ENCODE results near the gene ANKS6. TPM values are rescaled to one million over a fixed set of nuclear protein-coding genes. Genes with fewer than 3 reads are reported as not detected.

ANKS6 gene
- total RNA-seq, 1 experiment from 2014 or later = 19.6 TPM

- Histone ChIP-seq H3K27me3 (ENCODE audit: control insufficient read depth, insufficient read depth, low read length) (peaks cover 2% of the 10 kb centered on the region; the same call in 1 of the 2 replicates), H3K4me1 (ENCODE audit: control insufficient read depth, insufficient read depth, low read length) (0 out of 2 replicates have a peak, but pooled peaks cover 3% of the 10 kb centered on the region), H3K36me3 (ENCODE audit: control insufficient read depth, insufficient read depth, low read length) (peaks cover 4% of the 10 kb centered on the region; the same call in 1 of the 2 replicates), H3K4me3 (ENCODE audit: low read depth in 2 of 2, low read length in 2 of 2) (peak overlapping the region; percentile 38 to 41), H3K27ac (ENCODE audit: low read length) (no peak overlapping the region), H3K9me3 (ENCODE audit: control insufficient read depth, insufficient read depth, low read depth, low read length) (no peaks in the 10 kb centered on the region)
- peak; percentile 77 for ATAC-seq
- no TSS peak for BruUV-seq (replicated peaks)
- in situ Hi-C loops (cut with HindIII; ENCODE audit: low pct_unique_long_range_greater_than_20kb, low sequenced_read_pairs) (no loop called here), intact Hi-C loops (cut with micrococcal nuclease; ENCODE audit: unreplicated experiment) (no loop called here)
- no peak for TF ChIP-seq REST (IDR thresholded peaks at IDR 0.05; ENCODE audit: insufficient read depth in 1 of 2, low read depth in 2 of 2, low read length in 1 of 2)
- no peak for TF ChIP-seq POLR2AphosphoS5 (IDR thresholded peaks at IDR 0.05; ENCODE audit: low read depth, low read length)
- no peak for TF ChIP-seq SIN3A (IDR thresholded peaks at IDR 0.05; ENCODE audit: borderline replicate concordance, insufficient read depth, low read depth, low read length)
- no peak for TF ChIP-seq CTCF (IDR thresholded peaks at IDR 0.05)
- no peak for TF ChIP-seq TCF7L2 (IDR thresholded peaks at IDR 0.05; ENCODE audit: low read depth, low read length)
- CTCF ChIA-PET = interaction anchor here (0.6 kb wide), 1 partner anchor 40 kb away, joined by 4 read pairs; no protein-coding TSS in a partner anchor
- no peak for DNase-seq (ENCODE audit: low read depth, low spot score)
- POLR2A ChIA-PET = no interaction called here
These were observed 11.4 kb upstream of the ANKS6 start for GRCh38 chr9:98807814-98808195.

GRCh38 chr9:98807070-98807813 lies 10.9 kb upstream of the ANKS6 start, which contains the start of gene GALNT12:
TSS of gene GALNT12 (plus strand) at chr9:98807670. CDS start at chr9:98807699, 29 bp downstream.
- BruUV-seq (replicated peaks) = no TSS peak
- DNase-seq (ENCODE audit: low read depth, low spot score) (no peak), ATAC-seq (peak; percentile 81)
- ChIA-PET POLR2A (no interaction called here), CTCF (interaction anchor here (0.7 kb wide), 1 partner anchor 14 kb away, joined by 10 read pairs; no protein-coding TSS in a partner anchor)
- Histone ChIP-seq H3K4me3 (ENCODE audit: low read depth in 2 of 2, low read length in 2 of 2) (peak within 1 kb of the TSS; percentile 41 to 47), H3K27me3 (ENCODE audit: control insufficient read depth, insufficient read depth, low read length) (peaks cover 2% of the 10 kb centered on the region; the same call in 1 of the 2 replicates), H3K27ac (ENCODE audit: low read length) (no peak within 1 kb of the TSS), H3K4me1 (ENCODE audit: control insufficient read depth, insufficient read depth, low read length) (0 out of 2 replicates have a peak, but pooled peaks cover 3% of the 10 kb centered on the region), H3K36me3 (ENCODE audit: control insufficient read depth, insufficient read depth, low read length) (peaks cover 4% of the 10 kb centered on the region; the same call in 1 of the 2 replicates), H3K9me3 (ENCODE audit: control insufficient read depth, insufficient read depth, low read depth, low read length) (no peaks in the 10 kb centered on the region)
- intact Hi-C loops (cut with micrococcal nuclease; ENCODE audit: unreplicated experiment) = no loop called here
- TF ChIP-seq SIN3A (IDR thresholded peaks at IDR 0.05; ENCODE audit: borderline replicate concordance, insufficient read depth, low read depth, low read length) (no peak), POLR2AphosphoS5 (IDR thresholded peaks at IDR 0.05; ENCODE audit: low read depth, low read length) (no peak), REST (IDR thresholded peaks at IDR 0.05; ENCODE audit: insufficient read depth in 1 of 2, low read depth in 2 of 2, low read length in 1 of 2) (no peak), CTCF (IDR thresholded peaks at IDR 0.05) (no peak), TCF7L2 (IDR thresholded peaks at IDR 0.05; ENCODE audit: low read depth, low read length) (no peak)
- in situ Hi-C loops (cut with HindIII; ENCODE audit: low pct_unique_long_range_greater_than_20kb, low sequenced_read_pairs) = no loop called here
